Amniotic stem cell (primary cell): ENCODE data around the gene PTPRD.

Experiments used
- DNase-seq: peaks from one replicate; lab custom pipeline; 2025; lab: John Stamatoyannopoulos, UW

The PTPRD gene

DNA sequence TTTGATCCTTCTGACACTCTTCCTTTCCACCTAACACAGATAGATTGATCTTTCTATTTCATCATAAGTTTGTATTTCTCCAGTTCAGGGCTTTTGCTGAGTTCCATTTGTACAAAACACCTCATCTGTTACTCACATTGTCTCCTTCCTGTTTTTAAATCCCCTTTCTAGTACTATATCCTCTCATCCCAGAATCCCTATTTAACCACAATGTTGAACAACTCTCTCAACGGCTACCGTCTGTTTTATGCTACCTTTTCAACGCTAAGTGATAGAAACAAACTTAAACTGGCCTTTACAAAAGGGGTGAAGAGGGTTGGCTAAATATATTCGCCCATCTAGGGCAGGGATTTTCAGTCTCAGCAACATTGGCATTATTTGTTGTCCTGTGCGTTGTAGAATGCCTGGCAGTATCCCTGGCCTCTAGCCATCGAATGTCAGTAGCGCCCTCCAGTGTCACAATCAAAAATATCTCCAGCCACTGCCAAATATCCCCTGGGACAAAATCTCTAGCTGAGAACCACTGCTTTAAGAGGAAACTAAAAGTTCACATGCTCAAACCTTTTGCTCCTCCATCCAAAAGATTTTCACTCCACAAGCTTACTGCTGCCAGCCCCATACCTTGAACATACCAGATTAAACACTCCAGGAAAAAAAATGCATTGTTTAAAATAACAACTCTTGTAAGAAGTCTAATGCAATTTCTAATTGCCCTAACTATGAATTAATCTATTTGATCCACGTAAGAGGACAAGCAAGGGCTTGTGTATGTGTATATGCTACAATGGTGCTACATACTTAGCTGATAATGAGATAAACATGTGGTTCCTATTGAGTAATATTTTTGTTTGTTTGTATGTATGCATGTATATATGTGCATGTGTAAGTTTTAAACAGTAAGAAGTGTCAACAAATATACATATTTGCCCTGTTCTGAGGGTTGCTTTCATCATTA lies 344.0 kb downstream of the PTPRD start:
- no peak for DNase-seq

DNA sequence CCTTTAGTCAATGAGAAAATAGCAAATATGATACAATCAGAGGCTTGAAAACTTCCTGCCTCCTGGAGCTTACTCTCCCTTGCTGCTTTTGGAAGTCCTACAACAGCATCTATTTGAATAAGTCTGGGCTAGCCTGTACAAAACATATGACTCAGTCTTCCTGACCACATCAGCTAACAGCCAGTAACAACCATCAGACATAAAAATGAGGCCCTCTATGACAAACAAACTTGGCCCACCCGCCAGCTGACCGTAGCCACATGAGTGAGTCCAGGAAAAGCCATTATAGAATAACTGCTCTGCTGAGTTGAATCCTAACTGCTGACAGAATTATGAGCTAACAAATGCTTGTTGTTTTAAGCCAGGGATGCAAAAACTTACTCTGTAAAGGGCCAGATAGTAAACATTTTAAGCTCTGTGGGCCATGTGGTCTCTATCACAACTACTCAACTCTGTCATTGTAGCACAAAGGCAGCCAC lies 347.6 kb downstream of the PTPRD start:
- DNase-seq = no peak

DNA sequence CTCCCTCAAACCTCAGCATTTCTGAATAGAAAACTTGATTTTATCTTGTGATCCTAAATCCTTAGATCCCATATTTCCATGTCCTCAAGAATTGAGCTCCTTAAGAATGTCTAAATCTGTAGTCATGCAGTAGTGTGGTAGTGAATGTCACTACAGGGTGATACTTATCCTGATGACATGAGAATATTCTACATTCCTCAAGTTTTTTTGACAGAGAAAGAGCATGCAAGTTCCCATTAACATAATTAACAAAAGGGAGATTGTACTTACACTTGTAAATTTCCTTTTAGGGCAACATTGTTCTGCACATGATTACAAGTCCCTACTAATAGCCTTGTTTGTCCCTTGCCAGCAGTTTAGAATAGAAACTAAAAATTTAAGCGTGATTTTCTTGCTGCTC lies 352.3 kb downstream of the PTPRD start:
- DNase-seq = no peak

DNA sequence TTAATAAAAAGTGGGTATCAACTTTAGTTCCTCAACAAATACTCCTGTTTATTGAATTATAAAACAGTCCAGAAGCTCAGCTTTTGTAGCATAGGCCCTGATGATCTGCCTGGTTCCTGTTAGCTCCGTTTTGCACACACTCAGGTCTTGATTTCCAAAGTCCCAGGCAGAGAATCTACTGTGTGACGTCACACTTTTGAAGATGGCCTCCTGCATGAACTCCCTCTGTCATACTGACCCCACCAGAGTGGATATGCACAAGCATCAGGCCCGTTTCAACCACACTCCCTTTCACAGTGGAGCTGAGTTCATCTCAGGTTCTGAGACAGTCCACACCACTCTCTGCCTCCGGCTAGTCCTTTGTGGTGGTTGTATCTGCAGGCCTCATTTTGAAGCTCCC lies 353.1 kb downstream of the PTPRD start:
- no peak for DNase-seq

DNA sequence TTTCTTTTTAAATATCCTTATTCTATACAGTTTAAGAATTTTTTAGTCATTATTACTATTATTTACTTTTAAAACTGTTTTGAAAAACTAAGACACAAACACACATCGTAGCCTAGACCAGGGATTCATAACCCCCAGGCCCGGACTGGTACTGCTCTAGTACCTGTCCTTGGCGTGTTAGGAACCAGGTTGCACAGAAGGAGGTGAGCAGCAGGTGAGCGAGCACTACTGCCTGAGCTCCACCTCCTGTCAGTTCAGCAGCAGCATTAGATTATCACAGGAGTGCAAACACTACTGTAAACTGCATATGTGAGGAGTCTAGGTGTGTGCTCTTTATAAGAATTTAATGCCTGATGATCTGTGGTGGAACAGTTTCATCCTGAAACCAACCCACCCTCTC lies 357.0 kb downstream of the PTPRD start:
- DNase-seq = no peak

DNA sequence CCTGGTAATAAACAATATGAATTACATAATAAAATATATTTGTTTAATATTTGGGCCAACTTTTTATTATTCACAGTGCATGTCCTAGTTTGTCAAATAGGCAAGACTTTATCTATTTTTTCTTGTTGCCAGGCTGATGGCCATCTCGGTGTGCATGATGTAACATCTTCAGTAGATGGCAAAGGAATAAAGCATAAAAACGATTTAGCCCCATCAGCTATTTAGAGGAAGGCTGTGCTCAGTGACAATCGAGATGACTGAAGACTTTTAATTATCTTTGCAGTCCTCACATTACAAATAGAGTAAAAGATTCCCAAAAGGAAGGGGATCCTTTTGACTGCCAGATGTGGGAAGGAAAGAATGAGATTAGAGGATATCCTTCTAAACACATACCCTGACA lies 358.5 kb downstream of the PTPRD start:
- DNase-seq = no peak

DNA sequence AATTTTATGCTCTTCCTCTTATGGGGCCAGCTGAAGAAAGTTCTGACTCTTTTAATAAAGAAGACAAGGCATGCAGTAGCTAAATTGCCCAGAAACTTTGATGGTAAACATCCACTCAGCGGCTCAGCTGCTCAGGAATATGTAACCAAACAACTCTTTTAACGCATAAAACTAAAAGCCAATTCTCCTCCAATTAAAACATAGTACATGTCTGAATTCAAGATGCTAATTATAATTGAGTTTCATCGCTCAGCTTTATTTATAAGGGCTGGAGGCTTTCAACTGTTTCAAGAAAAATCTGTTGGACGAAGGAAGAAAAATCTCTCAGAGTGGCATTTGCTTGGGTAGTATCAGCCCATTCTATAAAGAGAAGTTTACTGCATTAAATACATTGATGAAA lies 359.5 kb downstream of the PTPRD start:
- no peak for DNase-seq

DNA sequence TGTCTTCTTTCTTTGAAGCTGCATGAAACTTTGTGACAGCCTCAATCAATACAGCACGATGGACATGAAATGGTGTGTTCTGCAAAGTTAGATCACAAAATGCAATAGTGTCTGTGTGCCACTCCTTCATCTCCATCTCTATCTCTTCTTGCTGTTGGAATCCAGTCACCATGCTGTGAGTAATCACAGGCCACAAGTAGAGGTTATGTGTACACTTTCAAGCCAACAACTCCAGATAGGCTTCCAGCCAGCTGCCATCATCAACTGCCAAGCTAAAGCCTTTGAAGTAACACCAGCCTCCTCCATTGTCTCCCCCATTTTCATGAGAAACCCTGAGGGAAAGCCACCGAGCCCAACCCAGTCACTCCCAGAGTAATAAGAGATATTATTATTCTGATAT lies 360.6 kb downstream of the PTPRD start:
- no peak for DNase-seq

DNA sequence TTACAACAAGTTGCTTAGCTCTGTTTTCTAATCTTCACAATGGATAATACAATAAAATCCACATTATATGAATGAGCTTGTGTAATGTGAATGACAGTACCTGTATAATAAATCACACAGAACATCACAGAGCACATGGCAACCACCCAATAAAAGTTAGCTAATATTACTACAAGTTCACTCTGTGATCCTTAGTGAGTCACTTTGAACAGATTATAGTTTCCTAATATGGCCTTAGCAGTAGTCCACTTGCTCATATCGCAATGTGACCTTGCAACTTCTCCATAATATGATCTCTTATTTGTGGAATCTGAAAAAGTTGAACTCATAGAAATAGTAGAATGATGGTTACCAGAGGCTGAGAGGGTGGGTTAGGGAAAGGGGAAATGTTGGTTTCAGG lies 361.3 kb downstream of the PTPRD start:
- no peak for DNase-seq

DNA sequence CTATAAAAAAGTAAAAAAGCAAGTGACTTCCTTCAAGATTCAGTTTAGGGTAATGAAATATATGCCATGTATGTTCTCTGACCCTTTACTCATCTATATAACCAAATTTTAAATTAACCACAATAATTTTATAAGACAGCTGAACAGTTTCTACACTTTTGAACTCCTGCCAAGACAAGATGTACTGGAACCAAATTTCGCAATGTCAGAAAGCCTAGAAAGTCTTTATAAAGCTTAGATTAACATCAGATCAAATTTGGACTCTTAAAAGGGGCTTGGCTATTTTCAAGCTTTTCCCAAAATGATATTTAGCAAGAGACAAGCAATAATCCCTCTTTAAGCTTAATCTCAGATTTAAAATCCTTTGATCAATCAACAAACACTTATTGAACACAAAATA lies 362.6 kb downstream of the PTPRD start:
- no peak for DNase-seq

DNA sequence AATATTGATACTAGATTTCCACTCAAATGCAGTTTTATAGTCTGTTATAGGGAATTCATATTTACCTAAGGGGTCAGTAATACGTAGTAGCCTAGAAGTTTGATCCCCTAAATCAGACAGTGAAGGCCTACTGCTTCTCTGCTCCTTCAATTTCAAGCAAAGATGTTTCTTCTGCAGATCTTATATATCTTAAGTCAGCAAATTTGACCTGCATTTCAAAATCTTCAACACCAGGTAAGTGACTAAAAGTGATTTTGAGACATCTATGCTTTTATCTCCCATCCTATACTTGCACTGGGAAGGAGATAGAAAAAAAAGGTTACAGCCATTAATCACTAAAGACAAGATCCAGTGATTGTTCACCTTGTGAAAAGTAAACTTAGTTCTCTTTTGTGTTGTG lies 363.9 kb downstream of the PTPRD start:
- DNase-seq = no peak

DNA sequence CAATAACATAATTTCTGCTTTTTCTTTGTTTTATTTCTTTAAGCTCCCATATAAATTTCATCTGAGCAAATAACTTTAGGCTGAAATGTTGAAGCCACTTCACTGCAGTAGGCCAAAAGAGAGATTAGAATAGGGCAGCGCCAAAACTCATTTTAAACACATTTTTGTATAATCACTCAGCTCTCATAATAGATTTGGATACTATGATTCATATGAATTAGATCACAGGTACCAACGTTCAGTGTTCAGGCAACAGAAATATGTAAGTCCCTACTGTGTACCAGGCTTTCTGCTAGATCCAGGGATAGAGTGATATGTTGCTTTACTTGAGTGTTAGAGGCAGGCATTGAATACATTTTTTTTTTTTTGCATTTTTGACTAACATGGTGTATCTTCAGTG lies 370.5 kb downstream of the PTPRD start:
- no peak for DNase-seq

DNA sequence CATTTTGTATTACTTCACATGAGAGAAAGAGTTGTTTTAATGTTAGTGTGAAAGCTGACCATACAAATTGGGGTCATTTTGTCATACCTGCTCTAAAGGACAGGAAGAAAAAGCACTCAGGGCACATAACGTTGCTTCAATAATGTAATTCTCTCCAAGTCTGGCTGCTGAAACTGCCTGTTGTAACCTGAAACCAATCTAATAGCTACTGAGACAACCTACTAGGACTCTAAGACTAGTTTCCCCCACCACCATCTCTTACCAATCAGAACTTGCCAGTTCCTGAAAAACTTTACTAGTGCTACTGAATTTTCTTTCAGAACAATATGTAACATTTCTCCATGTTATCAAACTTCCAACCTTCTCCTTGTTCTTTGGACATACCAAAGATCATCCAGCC lies 374.7 kb downstream of the PTPRD start:
- DNase-seq = no peak

DNA sequence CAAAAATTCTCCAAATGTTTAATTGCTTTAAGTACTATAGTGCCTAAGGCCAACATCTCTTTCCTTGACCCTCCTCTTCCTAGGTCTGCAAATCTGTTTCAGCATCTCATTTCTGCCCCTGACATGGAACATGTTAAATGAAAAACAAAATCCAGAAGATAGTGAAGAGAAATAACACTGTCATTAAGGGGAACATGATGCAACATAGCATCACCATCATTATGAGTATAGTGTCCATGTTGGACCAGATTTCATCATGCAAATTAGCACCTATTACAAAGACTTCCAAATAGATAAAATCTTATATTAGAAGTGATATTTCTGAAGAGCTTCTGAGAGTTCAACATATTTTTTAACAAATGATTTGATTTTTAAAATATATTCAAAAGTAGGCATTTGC lies 375.2 kb downstream of the PTPRD start:
- DNase-seq = no peak

DNA sequence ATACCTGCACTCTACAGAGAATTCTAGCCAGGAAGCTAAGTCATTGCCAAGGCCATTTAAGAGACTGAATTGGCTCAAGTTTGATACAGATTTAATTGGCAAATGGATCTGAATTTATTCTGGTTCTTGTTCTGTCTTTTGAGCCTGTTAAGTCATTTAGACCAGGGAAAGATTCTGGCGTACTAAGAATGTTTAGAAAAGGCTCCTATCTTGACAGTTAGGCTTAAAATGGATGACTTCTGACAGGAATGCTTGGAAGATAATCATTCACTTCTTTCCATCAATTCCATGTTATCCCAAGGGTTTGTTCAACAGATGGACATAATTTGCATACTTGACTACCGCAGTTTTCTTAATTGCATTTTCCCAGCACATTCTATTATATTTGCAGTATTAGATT lies 376.6 kb downstream of the PTPRD start:
- DNase-seq = no peak

DNA sequence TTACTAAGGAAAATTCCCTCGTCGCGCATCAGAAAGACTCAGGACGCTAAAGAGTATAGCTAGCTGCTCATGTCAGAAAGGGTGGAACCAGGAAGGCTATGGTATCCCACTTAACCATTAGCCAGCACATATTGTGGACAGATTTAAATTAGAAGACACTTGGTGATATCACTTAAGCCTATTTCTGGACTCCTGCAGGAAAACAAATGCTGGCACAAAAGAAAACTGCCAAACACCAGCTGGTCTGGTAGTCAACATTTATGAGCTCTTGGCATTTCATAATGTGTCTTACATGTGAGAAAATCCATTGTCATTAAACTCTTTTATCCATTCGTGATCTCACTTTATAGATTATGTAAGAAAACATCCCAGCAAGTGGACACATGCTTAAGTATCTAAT lies 377.4 kb downstream of the PTPRD start:
- DNase-seq = no peak

DNA sequence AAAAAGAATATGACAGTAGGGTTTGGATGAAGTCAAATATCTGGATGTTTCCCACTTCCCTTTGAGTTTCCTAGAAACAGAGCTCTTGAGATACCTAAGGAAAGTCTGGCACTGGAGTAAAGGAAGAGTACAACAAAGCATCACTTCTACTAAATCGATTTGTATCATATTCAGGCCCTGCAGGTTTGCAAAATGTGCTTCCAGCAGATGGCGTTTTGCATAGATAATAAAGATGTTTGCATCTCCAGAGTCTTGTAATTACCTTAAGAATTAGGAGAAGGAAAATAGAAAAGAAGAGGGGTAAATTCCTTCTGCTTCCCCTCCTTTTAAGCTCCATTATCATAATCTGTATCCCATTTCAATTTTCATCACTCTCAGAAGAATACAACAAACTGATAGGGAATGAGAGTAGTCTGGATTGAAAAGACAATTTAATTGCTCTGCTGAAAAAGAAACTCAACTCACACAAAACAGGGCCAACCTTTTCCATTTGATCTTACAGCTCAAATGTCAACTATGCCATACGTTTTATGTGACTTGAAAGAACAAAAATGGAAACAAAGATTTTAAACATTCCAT lies 380.4 kb downstream of the PTPRD start:
- DNase-seq = no peak

DNA sequence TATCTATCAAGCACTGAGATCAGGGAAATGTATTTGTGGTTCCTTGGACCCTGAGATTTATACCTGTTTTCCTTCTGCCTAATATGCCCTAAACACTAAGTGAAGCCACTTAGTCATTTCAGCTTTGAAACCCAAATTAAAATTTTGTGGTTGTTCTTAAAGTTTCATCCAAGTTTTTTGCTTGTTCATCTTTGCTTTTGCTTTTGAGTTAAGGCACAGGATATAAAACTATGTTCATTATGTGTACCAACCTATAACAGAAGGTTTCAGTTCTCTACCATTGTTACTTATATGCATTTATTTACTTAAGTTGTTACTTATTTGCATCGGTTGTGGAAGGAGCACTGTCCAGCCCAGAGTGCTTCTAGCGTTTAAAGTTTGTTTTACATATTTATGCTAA lies 382.3 kb downstream of the PTPRD start:
- DNase-seq = no peak

DNA sequence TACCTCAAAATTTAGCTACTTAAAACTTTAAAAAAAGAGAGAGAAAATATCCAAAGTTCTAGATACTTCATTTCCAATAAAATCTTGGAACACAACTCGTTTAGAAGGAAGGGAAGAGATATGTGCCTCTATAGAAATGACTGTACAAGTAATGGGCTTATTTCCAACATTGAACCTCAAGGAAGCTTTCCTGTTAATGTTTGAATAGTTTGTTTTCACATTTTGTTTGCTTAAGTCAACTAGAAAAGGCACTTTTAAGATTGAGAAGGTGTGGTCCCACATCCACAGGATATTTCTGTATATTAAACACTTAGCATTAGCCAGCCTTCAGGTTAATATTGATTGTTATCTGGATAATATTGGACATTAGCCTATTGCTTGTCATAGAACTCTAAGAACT lies 384.7 kb downstream of the PTPRD start:
- no peak for DNase-seq

DNA sequence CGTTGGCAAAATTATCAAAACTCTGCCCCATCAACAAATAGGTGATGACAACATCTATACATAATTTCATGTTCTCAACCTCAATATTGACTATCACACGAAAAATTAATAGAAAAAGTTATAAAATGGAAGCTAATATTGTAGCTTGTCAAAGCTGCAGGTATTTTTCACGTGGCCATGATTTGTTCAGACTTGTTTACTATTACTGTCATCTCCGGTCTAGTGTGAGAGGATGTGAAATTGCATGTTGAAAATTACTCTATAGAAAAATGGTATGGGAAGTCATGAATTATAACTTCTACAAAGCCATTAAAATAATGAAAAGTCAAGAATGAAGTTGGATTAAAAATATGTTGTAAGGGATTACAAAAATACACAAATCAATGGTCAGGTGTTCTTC lies 385.8 kb downstream of the PTPRD start:
- no peak for DNase-seq

DNA sequence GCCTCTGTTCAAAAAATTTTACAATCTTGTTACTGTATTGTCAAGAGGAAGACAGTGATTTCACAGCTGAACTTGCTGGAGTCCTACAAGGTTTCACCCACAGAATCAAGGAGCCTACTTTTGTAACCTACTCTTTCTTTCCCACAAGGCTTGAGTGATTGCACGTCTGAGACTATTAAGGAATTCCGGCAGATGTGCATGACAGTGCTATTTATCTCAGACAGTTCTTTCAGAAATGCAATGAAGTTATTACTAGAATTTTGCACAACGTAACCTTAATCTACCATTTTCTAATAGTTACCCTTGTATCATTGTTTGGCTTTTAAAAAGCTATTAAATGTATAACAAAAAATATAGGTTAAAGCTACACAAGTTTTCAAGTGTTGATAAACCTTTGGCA lies 400.1 kb downstream of the PTPRD start:
- DNase-seq = no peak

DNA sequence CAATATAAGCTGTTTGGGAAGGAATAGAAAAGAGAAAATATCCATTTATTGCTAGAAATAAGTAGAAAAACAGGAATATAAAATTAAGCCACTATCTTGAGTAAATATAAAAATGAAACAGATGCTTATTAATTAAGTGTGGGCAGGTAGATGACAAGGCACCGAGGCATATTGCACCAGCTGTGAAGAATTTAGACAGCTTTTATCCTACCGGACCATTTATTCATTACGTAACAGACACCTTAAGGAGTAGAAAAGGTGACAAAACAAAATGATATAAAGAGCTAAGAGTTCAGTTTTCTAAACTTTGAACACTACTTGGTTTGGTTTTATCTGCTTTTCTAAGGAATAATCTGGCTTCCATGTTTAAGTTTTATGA lies 404.1 kb downstream of the PTPRD start:
- DNase-seq = no peak

DNA sequence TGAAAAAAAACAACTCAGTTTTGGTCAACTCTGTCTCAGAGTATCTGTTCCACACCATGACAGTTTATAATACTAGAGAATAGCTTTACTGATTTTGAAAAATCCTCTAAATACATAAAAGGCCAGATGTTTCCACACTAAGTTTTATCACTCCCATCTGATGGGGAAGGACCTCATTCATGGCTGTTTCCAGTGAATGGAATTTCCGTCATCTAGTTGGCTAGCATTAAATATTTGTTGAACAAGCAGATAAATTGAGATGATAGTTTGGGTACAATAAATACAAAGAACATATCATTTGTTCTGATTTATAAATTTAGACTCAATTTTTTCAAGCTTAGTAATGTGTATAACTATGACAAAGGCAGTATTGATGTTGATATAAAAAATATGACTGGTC lies 408.5 kb downstream of the PTPRD start:
- DNase-seq = no peak

DNA sequence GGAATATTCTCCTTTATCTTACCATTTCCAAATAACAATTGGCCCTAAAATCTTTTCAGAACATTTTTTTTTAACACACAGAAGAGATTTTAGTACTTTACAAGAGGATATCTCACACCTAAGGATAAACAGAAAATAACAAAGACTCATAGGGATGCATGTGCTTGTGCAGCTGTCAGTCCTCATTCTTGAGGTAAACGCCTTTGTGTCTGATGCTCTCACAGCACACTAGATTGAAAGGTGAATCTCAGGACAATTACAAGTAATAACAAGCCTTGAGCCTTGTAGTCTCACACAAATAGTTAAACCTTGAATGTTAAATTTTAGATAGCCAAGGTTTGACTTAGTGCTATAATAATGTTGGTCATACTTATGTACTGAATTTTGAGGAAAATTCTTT lies 439.2 kb downstream of the PTPRD start:
- no peak for DNase-seq
